HL-60 (cell line): ENCODE data around the gene EDEM1.

Experiments
- DNase-seq, 2 experiments: peaks; one replicate each; pipeline ENCODE4 v3.0.0-alpha.2; 2010 to 2020; ENCODE audit warnings: low read depth in 1 of 2, low spot score in 1 of 2
- H3K27ac ChIP-seq: fragments of 250-450 bp; sonication (Bioruptor Pico); replicated peaks from 2 replicates; pipeline ENCODE4 v1.5.1; 2020; ENCODE audit warnings: mild to moderate bottlenecking, moderate library complexity
- H3K27me3 ChIP-seq: fragments of 250-450 bp; sonication (Bioruptor Pico); 2 replicates; pipeline ENCODE4 v1.5.1; 2021; ENCODE audit warnings: mild to moderate bottlenecking, moderate library complexity; ENCODE audit not compliant: insufficient read depth, poor library complexity, severe bottlenecking
- H3K4me3 ChIP-seq: replicated peaks from 2 replicates; pipeline ENCODE4 v1.5.1; 2011; ENCODE audit warnings: mild to moderate bottlenecking, control low read depth, low read length; ENCODE audit not compliant: insufficient read depth
- GABPA ChIP-seq: IDR thresholded peaks from 2 replicates; pipeline ENCODE4 v1.6.1; 2012; ENCODE audit warnings: low read depth
- POLR2AphosphoS5 ChIP-seq: IDR thresholded peaks from 2 replicates; pipeline ENCODE4 v1.6.1; 2012; ENCODE audit warnings: low read depth
- SPI1 ChIP-seq: IDR thresholded peaks from 2 replicates; pipeline ENCODE4 v1.6.1; 2012; ENCODE audit warnings: low read depth, mild to moderate bottlenecking, borderline replicate concordance
- TF ChIP-seq, protein P1 (sequence below): IDR thresholded peaks from 2 replicates; pipeline ENCODE4 v1.6.1; 2012; ENCODE audit warnings: low read depth; ENCODE audit not compliant: insufficient replicate concordance
- TF ChIP-seq, protein P2 (sequence below): IDR thresholded peaks from one replicate; pipeline ENCODE4 v1.5.1; 2011; ENCODE audit warnings: low read length, control low read depth, inconsistent platforms; ENCODE audit not compliant: insufficient read depth

Gene EDEM1

DNA sequence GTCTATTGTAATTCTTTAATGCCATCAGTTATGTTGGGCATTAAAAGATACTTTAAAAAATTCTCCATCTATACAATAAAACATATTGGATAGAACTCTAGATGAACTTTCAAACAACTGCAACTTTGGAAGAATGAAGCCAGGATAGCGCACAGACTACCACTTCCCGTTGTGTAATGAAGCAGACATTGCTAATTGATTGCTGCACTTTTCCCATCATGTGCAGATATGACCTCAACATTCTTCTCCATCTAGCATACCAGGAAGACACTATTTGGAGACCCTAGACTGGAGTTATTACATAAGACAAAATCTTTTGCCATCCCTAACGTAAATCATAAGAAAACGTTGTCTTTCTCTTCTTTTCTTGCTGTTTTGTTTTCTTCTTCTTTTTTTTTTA lies 75.0 kb downstream of the EDEM1 start:
- Histone ChIP-seq H3K4me3 (no peak overlapping the region), H3K27me3 (no peaks in the 10 kb centered on the region), H3K27ac (no peak overlapping the region)
- TF ChIP-seq GABPA (no peak), SPI1 (no peak), POLR2AphosphoS5 (no peak)
- TF ChIP-seq, protein P1, sequence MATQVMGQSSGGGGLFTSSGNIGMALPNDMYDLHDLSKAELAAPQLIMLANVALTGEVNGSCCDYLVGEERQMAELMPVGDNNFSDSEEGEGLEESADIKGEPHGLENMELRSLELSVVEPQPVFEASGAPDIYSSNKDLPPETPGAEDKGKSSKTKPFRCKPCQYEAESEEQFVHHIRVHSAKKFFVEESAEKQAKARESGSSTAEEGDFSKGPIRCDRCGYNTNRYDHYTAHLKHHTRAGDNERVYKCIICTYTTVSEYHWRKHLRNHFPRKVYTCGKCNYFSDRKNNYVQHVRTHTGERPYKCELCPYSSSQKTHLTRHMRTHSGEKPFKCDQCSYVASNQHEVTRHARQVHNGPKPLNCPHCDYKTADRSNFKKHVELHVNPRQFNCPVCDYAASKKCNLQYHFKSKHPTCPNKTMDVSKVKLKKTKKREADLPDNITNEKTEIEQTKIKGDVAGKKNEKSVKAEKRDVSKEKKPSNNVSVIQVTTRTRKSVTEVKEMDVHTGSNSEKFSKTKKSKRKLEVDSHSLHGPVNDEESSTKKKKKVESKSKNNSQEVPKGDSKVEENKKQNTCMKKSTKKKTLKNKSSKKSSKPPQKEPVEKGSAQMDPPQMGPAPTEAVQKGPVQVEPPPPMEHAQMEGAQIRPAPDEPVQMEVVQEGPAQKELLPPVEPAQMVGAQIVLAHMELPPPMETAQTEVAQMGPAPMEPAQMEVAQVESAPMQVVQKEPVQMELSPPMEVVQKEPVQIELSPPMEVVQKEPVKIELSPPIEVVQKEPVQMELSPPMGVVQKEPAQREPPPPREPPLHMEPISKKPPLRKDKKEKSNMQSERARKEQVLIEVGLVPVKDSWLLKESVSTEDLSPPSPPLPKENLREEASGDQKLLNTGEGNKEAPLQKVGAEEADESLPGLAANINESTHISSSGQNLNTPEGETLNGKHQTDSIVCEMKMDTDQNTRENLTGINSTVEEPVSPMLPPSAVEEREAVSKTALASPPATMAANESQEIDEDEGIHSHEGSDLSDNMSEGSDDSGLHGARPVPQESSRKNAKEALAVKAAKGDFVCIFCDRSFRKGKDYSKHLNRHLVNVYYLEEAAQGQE = no peak
- TF ChIP-seq, protein P2, sequence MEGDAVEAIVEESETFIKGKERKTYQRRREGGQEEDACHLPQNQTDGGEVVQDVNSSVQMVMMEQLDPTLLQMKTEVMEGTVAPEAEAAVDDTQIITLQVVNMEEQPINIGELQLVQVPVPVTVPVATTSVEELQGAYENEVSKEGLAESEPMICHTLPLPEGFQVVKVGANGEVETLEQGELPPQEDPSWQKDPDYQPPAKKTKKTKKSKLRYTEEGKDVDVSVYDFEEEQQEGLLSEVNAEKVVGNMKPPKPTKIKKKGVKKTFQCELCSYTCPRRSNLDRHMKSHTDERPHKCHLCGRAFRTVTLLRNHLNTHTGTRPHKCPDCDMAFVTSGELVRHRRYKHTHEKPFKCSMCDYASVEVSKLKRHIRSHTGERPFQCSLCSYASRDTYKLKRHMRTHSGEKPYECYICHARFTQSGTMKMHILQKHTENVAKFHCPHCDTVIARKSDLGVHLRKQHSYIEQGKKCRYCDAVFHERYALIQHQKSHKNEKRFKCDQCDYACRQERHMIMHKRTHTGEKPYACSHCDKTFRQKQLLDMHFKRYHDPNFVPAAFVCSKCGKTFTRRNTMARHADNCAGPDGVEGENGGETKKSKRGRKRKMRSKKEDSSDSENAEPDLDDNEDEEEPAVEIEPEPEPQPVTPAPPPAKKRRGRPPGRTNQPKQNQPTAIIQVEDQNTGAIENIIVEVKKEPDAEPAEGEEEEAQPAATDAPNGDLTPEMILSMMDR = no peak
- DNase-seq = no peak

DNA sequence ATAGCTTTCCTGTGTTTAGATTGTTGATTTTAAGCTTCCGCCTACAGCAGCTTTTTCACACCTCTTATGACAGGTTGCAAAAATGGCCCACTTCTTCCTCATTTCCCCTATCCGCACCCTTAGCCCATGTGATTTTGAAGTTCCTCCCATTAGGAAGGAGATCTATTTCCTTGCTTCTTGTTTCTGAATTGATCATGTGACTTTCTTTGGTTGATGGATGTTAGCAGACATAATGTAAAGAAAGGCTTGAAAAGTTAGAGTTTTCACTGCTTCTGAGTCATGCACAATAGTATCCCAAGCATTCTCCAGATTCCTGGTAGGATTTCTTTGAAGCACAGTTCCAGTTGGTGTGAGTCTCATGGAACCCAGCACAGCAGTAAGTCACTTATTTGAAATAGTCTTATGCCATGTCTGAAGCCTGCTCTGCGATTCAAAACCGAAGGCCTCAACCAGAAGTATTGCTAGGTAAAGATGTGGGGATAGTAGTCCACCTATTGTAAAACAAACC lies 76.6 kb downstream of the EDEM1 start:
- TF ChIP-seq SPI1 (no peak), POLR2AphosphoS5 (no peak), GABPA (no peak)
- TF ChIP-seq, protein P2 = no peak
- TF ChIP-seq, protein P1 = no peak
- H3K27ac ChIP-seq = no peak overlapping the region
- no peak for DNase-seq
- H3K27me3 ChIP-seq = no peaks in the 10 kb centered on the region
- no peak overlapping the region for H3K4me3 ChIP-seq

DNA sequence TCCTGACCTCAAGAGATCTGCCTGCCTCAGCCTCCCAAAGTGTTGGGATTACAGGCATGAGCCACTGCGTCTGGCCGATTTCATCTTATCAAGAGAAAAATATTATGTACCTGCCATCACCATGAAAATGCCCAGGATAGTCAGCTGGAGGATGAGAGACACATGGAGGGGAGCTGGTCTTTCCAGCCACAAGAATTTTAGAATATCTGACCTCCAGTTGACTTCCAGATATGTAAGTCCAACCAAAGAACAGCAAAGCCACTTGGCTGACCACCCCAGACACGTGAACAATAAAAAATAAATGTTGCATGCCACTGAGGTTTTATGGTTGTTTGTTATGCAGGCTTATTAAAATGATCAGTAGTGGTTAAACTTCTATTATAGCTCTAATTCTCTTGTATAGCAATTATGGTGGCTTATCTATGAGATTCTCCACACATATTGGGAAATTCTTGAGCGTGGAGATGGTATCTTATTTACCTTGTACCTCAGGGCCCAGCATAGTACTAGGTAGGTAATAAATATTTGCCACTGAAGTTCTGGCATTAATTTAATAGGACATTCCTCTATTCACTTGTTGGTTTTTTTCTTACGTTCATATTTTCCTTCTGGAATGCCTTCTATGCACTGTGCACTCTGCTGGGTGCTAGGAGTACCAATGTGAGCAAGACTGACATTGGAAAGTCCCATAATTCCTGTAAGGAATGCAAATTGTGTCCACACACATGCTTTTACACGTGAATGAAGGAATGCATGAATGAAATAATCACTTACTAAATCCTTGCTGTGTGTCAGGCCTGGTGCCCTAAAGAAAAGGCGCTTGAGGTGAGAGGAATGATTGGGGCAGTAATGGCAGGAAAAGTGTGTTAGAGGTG lies 77.6 kb downstream of the EDEM1 start:
- H3K27me3 ChIP-seq = no peaks in the 10 kb centered on the region
- H3K27ac ChIP-seq = no peak overlapping the region
- DNase-seq = no peak
- TF ChIP-seq, protein P1 = no peak
- no peak for TF ChIP-seq SPI1
- TF ChIP-seq GABPA = no peak
- no peak for TF ChIP-seq POLR2AphosphoS5
- no peak overlapping the region for H3K4me3 ChIP-seq
